Heart left ventricle (tissue), 13 donors: ENCODE measurements around the gene HEBP1.

ENCODE experiments used
- CTCF ChIP-seq, 12 donors: fragments of 200-600 bp; sonication (generic) in 4 of 12; IDR thresholded peaks; one replicate each; pipeline versions ENCODE4 v1.5.0 to v1.8.0; 2018 to 2022; ENCODE audit warnings: antibody characterized with exemption in 12 of 12, mild to moderate bottlenecking in 5 of 12
- POLR2A ChIP-seq, 2 donors: fragments of 450-650 bp; IDR thresholded peaks; one replicate each; pipeline ENCODE4 v1.6.1; 2017; ENCODE audit warnings: antibody characterized with exemption in 2 of 2, mild to moderate bottlenecking in 2 of 2, moderate library complexity in 2 of 2
- donor health status: ischemic (EF 13 %, LVEDD 7.1; RV severe dilation, severe dysfunction).
- donor health status: DM: no; HTN: yes; CAD: no.
- donor health status: DM: no; HTN: no; CAD: no.
- donor health status: ischemic (EF 25% LVEDD 6.9; RV normal size, moderate dysfunction).
- donor health status: ischemic (EF 25% LVEDD 5.7; RV mildly dilated, moderate dysfunction).
- donor health status: ischemic (EF 35%, LVEDD 5.7; RV mildly dilated, moderate dysfunction).
- donor health status: nonischemic (EF 11% LVEDD 7.7; RV severe dilation, severe dysfunction).
- donor health status: DM: yes; HTN: yes; CAD: no.
- donor health status: PGD.
- donor health status: ischemic (EF 29% LVEDD 5.4; RV normal size, mild dysfunction).
- donor health status: nonischemic (EF 23%, LVEDD 6.1; RV moderate dilation, normal function).

- TF ChIP-seq CTCF (IDR thresholded peaks at IDR 0.05) (no peak), POLR2A (IDR thresholded peaks at IDR 0.05) (no peak)
Observed at GRCh38 chr12:12979731-12980259, 20.3 kb downstream of the HEBP1 start.
